SK-N-MC (cell line): Measurements from ENCODE around the gene FGF12.
"Not testable (repeated sequence)": the region's sequence is repeated elsewhere in the genome, so short reads cannot be mapped to it uniquely, and the experiment has no call there.

Experiments
- DNase-seq: peaks from one replicate; pipeline ENCODE4 v3.0.0-alpha.2; 2011; ENCODE audit warnings: low read depth, low spot score
- H3K27ac ChIP-seq: fragments of 200-600 bp; sonication (generic); 2 replicates; pipeline ENCODE4 v1.5.1; 2016; ENCODE audit warnings: mixed run types
- H3K36me3 ChIP-seq: fragments of 200-600 bp; sonication (generic); 2 replicates; pipeline ENCODE4 v1.6.1; 2017; ENCODE audit warnings: antibody characterized with exemption, low read length, mixed read lengths; ENCODE audit not compliant: insufficient read depth
- H3K4me3 ChIP-seq: fragments of 200-600 bp; sonication (generic); 2 replicates; pipeline ENCODE4 v1.5.1; 2016
- H3K9ac ChIP-seq: fragments of 200-600 bp; sonication (generic); 2 replicates; pipeline ENCODE4 v1.8.0; 2017; ENCODE audit warnings: mixed run types, mixed read lengths; ENCODE audit not compliant: insufficient read length
- H3K9me3 ChIP-seq: fragments of 200-600 bp; sonication (generic); 2 replicates; pipeline ENCODE4 v1.6.1; 2017; ENCODE audit warnings: low read depth, mild to moderate bottlenecking, antibody characterized with exemption, low read length, moderate library complexity, mixed read lengths
- EZH2 ChIP-seq: fragments of 200-600 bp; sonication (generic); IDR thresholded peaks from one replicate; pipeline ENCODE4 v1.6.1; 2017; ENCODE audit warnings: antibody characterized with exemption
- FOXP2 ChIP-seq: optimal IDR thresholded peaks from 2 replicates; pipeline ENCODE3; 2011; ENCODE audit warnings: mild to moderate bottlenecking, moderate library complexity; ENCODE audit not compliant: insufficient read depth; ENCODE audit errors: extremely low read length, control extremely low read depth
- POLR2AphosphoS5 ChIP-seq: IDR thresholded peaks from 2 replicates; pipeline ENCODE4 v1.6.1; 2012; ENCODE audit warnings: mild to moderate bottlenecking, low read depth, low read length, borderline replicate concordance

The FGF12 gene

GRCh38 chr3:192578729-192579128 lies 148.6 kb downstream of the FGF12 start:
- TF ChIP-seq FOXP2: no peak
- H3K27ac ChIP-seq: no peak overlapping the region
- H3K36me3 ChIP-seq: no peaks in the 10 kb centered on the region
- no peak overlapping the region for H3K4me3 ChIP-seq
- H3K9me3 ChIP-seq: no peaks in the 10 kb centered on the region
- no peak overlapping the region for H3K9ac ChIP-seq
- no peak for DNase-seq

GRCh38 chr3:192577811-192578210 lies 149.5 kb downstream of the FGF12 start:
- Histone ChIP-seq H3K9me3 (no peaks in the 10 kb centered on the region), H3K9ac (no peak overlapping the region)
- DNase-seq: no peak

GRCh38 chr3:192577271-192577670 lies 150.1 kb downstream of the FGF12 start:
- TF ChIP-seq POLR2AphosphoS5: no peak
- TF ChIP-seq FOXP2: no peak
- TF ChIP-seq EZH2: no peak
- H3K27ac ChIP-seq: no peak overlapping the region
- H3K4me3 ChIP-seq: no peak overlapping the region
- H3K9me3 ChIP-seq: no peaks in the 10 kb centered on the region
- H3K36me3 ChIP-seq: no peaks in the 10 kb centered on the region
- DNase-seq: no peak
- no peak overlapping the region for H3K9ac ChIP-seq

More at GRCh38 chr3:192577811-192578210, 149.5 kb downstream of the FGF12 start:
- H3K27ac ChIP-seq: no peak overlapping the region
- H3K4me3 ChIP-seq: no peak overlapping the region
- no peak for TF ChIP-seq EZH2
- TF ChIP-seq POLR2AphosphoS5: no peak
- no peaks in the 10 kb centered on the region for H3K36me3 ChIP-seq

GRCh38 chr3:192576704-192577103 lies 150.6 kb downstream of the FGF12 start:
- H3K9ac ChIP-seq, H3K9me3 ChIP-seq, H3K27ac ChIP-seq, H3K4me3 ChIP-seq, DNase-seq, H3K36me3 ChIP-seq: not testable (repeated sequence)

GRCh38 chr3:192575879-192576506 lies 151.3 kb downstream of the FGF12 start:
- no peaks in the 10 kb centered on the region for H3K9me3 ChIP-seq
- no peak for TF ChIP-seq EZH2
- no peak for TF ChIP-seq POLR2AphosphoS5
- TF ChIP-seq FOXP2: no peak
- no peak overlapping the region for H3K27ac ChIP-seq
- no peak for DNase-seq
- no peak overlapping the region for H3K4me3 ChIP-seq
- no peak overlapping the region for H3K9ac ChIP-seq
- no peaks in the 10 kb centered on the region for H3K36me3 ChIP-seq

- Histone ChIP-seq H3K4me3 (no peak overlapping the region), H3K9ac (no peak overlapping the region), H3K27ac (no peak overlapping the region), H3K36me3 (no peaks in the 10 kb centered on the region), H3K9me3 (no peaks in the 10 kb centered on the region)
- DNase-seq: no peak
- TF ChIP-seq FOXP2 (no peak), EZH2 (no peak), POLR2AphosphoS5 (no peak)
Measured at GRCh38 chr3:192573240-192573639, 154.1 kb downstream of the FGF12 start.

GRCh38 chr3:192570821-192571791 lies 156.2 kb downstream of the FGF12 start:
- no peaks in the 10 kb centered on the region for H3K36me3 ChIP-seq

GRCh38 chr3:192570315-192570714 lies 157.0 kb downstream of the FGF12 start:
- no peaks in the 10 kb centered on the region for H3K36me3 ChIP-seq
- TF ChIP-seq EZH2 (no peak), FOXP2 (no peak), POLR2AphosphoS5 (no peak)
- H3K9ac ChIP-seq: no peak overlapping the region
- H3K9me3 ChIP-seq: no peaks in the 10 kb centered on the region
- DNase-seq: no peak
- no peak overlapping the region for H3K4me3 ChIP-seq
- no peak overlapping the region for H3K27ac ChIP-seq

More at GRCh38 chr3:192570821-192571791, 156.2 kb downstream of the FGF12 start:
- no peak overlapping the region for H3K9ac ChIP-seq
- TF ChIP-seq EZH2 (no peak), POLR2AphosphoS5 (no peak), FOXP2 (no peak)
- H3K27ac ChIP-seq: no peak overlapping the region
- no peaks in the 10 kb centered on the region for H3K9me3 ChIP-seq
- H3K4me3 ChIP-seq: no peak overlapping the region; the same call in 1 of the 2 replicates
- no peak for DNase-seq

- DNase-seq: peak; percentile 80
- H3K9ac ChIP-seq: no peak overlapping the region
- no peaks in the 10 kb centered on the region for H3K9me3 ChIP-seq
- no peaks in the 10 kb centered on the region for H3K36me3 ChIP-seq
- H3K4me3 ChIP-seq: no peak overlapping the region
- no peak overlapping the region for H3K27ac ChIP-seq
- TF ChIP-seq FOXP2: no peak
- no peak for TF ChIP-seq POLR2AphosphoS5
- TF ChIP-seq EZH2: no peak
Measured at GRCh38 chr3:192566706-192567290, 160.5 kb downstream of the FGF12 start.
